ENCODE data around the gene CCL22. TPM values are rescaled to one million over a fixed set of nuclear protein-coding genes. Genes with fewer than 3 reads are reported as not detected.

The CCL22 gene
- total and polyA plus RNA-seq, 2 of the 4 experiments (the other 2 are of a cell fraction) = not detected

DNA sequence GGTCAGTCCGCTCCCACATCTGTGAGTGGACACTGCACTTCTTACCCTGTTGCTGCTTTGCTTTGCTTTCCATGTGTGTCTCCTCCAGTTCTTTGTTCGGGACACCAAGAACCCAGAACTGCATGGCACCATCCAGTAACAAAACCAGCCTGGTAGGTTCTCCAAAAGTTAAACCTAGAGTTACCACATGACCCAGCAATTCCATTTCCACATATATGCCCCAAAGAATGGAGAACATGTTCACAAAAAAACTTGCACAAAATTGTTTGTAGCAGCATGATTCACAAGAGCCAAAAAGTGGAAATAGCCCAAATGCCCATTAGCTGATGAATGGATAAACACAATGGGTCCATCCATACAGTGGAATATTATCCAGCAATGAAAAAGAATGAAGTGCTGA is 10.3 kb upstream of the CCL22 start:
- no peaks in the 10 kb centered on the region for H3K4me1 ChIP-seq (ENCODE audit: control insufficient read depth, insufficient read depth, low read length)
- H3K4ac ChIP-seq (ENCODE audit: low read depth, low read length) = no peak overlapping the region
- ChIA-PET CTCF (interaction anchor here (0.6 to 0.7 kb wide), 2 partner anchors 16 to 51 kb away, joined by 5 to 13 read pairs; no protein-coding TSS in a partner anchor), POLR2A (ENCODE audit: unreplicated experiment) (no interaction called here)
- peaks cover 4% of the 10 kb centered on the region; the same call in 1 of the 2 replicates for H3K9me3 ChIP-seq (ENCODE audit: control insufficient read depth, insufficient read depth, low read length)
- H4K91ac ChIP-seq (ENCODE audit: insufficient read depth, low read depth, low read length) = no peak overlapping the region
- no peak overlapping the region for H2AK9ac ChIP-seq (replicated peaks; ENCODE audit: low read depth, low read length, poor library complexity)
- no peak overlapping the region for H2AK5ac ChIP-seq (ENCODE audit: low read depth, low read length)
- H3K23ac ChIP-seq (ENCODE audit: low read depth, low read length) = no peak overlapping the region
- no peak overlapping the region for H3K14ac ChIP-seq (replicated peaks; ENCODE audit: low read depth, low read length)
- no peaks in the 10 kb centered on the region for H3K79me1 ChIP-seq (ENCODE audit: low read depth in 1 of 2, low read length in 2 of 2)
- H3K36me3 ChIP-seq (ENCODE audit: control insufficient read depth, insufficient read depth, low read length) = no peaks in the 10 kb centered on the region
- dilution Hi-C loops (cut with HindIII; ENCODE audit: low sequenced_read_pairs, unreplicated experiment) = no loop called here
- no peak overlapping the region for H3K4me3 ChIP-seq (ENCODE audit: insufficient read depth, low read depth, low read length)
- no peaks in the 10 kb centered on the region; the same call in 1 of the 2 replicates for H4K20me1 ChIP-seq (ENCODE audit: insufficient read depth, low read length)
- peaks cover 50% of the 10 kb centered on the region for H3K27me3 ChIP-seq (ENCODE audit: control insufficient read depth, insufficient read depth, low read length)
- 75% methylated on average over 1 of the region's 2 CpGs; no CpG with 5 or more reads in 1 of the 2 experiments for WGBS, 2 experiments (ENCODE audit: extremely low coverage in 2 of 2, insufficient read length in 1 of 2)
- TF ChIP-seq RFX5 (IDR thresholded peaks at IDR 0.05; ENCODE audit: low read depth, low read length) (no peak), CHD1 (IDR thresholded peaks at IDR 0.05; ENCODE audit: low read depth, low read length) (no peak), FOS (IDR thresholded peaks at IDR 0.05; ENCODE audit: low read depth, low read length) (no peak), MXI1 (IDR thresholded peaks at IDR 0.05; ENCODE audit: borderline replicate concordance, low read depth, low read length) (no peak), MAFK (IDR thresholded peaks at IDR 0.05; ENCODE audit: low read depth, low read length) (no peak), RAD21 (IDR thresholded peaks at IDR 0.05; ENCODE audit: low read length) (no peak), CTCF (conservative IDR thresholded peaks at IDR 0.05; ENCODE audit: low read depth, low read length) (no peak), RCOR1 (IDR thresholded peaks at IDR 0.05; ENCODE audit: insufficient replicate concordance, low read length) (no peak), CEBPB (IDR thresholded peaks at IDR 0.05; ENCODE audit: low read depth, low read length) (no peak), NFE2L2 (IDR thresholded peaks at IDR 0.05; ENCODE audit: low read depth, low read length) (no peak), POLR2A (IDR thresholded peaks at IDR 0.05; ENCODE audit: low read depth, low read length) (no peak), SMC3 (IDR thresholded peaks at IDR 0.05; ENCODE audit: low read depth, low read length) (no peak), MAZ (IDR thresholded peaks at IDR 0.05; ENCODE audit: borderline replicate concordance, low read depth, low read length) (no peak), ELK1 (IDR thresholded peaks at IDR 0.05; ENCODE audit: borderline replicate concordance, low read depth, low read length) (no peak), BHLHE40 (IDR thresholded peaks at IDR 0.05; ENCODE audit: low read depth, low read length) (no peak)
- TF ChIP-seq, protein P1, sequence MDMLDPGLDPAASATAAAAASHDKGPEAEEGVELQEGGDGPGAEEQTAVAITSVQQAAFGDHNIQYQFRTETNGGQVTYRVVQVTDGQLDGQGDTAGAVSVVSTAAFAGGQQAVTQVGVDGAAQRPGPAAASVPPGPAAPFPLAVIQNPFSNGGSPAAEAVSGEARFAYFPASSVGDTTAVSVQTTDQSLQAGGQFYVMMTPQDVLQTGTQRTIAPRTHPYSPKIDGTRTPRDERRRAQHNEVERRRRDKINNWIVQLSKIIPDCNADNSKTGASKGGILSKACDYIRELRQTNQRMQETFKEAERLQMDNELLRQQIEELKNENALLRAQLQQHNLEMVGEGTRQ (IDR thresholded peaks at IDR 0.05; ENCODE audit: low read depth, low read length) = no peak
- intact Hi-C loops (cut with micrococcal nuclease) = no loop called here
- H3K18ac ChIP-seq (ENCODE audit: low read depth, low read length) = no peak overlapping the region
- H3K56ac ChIP-seq (ENCODE audit: extremely low read depth, insufficient read depth, low read length) = no peak overlapping the region
- no peak overlapping the region for H2BK20ac ChIP-seq (ENCODE audit: low read depth, low read length)
- no peak overlapping the region for H2AFZ ChIP-seq (replicated peaks; ENCODE audit: low read length, poor library complexity)
- no peak overlapping the region for H4K5ac ChIP-seq (ENCODE audit: low read depth, low read length)
- BruUV-seq (replicated peaks) = no TSS peak
- DNase-seq = no peak
- no peak overlapping the region for H3K4me2 ChIP-seq (ENCODE audit: low read depth, low read length)
- H4K8ac ChIP-seq (ENCODE audit: low read depth in 2 of 2, low read length in 2 of 2) = no peak overlapping the region
- ATAC-seq (ENCODE audit: low read depth) = no peak
- H2BK15ac ChIP-seq (ENCODE audit: low read depth, low read length) = no peak overlapping the region
- no peak overlapping the region for H2BK120ac ChIP-seq (ENCODE audit: low read depth, low read length)
- H3K9me1 ChIP-seq (ENCODE audit: insufficient read depth, low read length) = no peaks in the 10 kb centered on the region
- H3K27ac ChIP-seq (ENCODE audit: insufficient read depth, low read length) = no peak overlapping the region
- H2BK5ac ChIP-seq (ENCODE audit: low read depth, low read length, poor library complexity, severe bottlenecking) = no peak overlapping the region
- in situ Hi-C loops (cut with MboI; ENCODE audit: low sequenced_read_pairs) = no loop called here
- no peak overlapping the region for H3K9ac ChIP-seq (ENCODE audit: low read depth, low read length)

Measured in IMR-90 (cell line).